ENCODE measurements around the gene NUP210L. TPM values are rescaled to one million over a fixed set of nuclear protein-coding genes. Genes with fewer than 3 reads are reported as not detected.
A peak's percentile ranks its signal among the peaks of the same experiment; 100 is the strongest.

NUP210L gene
- total RNA-seq, 2 donors from 2014 or later, result 0.07 to 0.11 TPM

DNA sequence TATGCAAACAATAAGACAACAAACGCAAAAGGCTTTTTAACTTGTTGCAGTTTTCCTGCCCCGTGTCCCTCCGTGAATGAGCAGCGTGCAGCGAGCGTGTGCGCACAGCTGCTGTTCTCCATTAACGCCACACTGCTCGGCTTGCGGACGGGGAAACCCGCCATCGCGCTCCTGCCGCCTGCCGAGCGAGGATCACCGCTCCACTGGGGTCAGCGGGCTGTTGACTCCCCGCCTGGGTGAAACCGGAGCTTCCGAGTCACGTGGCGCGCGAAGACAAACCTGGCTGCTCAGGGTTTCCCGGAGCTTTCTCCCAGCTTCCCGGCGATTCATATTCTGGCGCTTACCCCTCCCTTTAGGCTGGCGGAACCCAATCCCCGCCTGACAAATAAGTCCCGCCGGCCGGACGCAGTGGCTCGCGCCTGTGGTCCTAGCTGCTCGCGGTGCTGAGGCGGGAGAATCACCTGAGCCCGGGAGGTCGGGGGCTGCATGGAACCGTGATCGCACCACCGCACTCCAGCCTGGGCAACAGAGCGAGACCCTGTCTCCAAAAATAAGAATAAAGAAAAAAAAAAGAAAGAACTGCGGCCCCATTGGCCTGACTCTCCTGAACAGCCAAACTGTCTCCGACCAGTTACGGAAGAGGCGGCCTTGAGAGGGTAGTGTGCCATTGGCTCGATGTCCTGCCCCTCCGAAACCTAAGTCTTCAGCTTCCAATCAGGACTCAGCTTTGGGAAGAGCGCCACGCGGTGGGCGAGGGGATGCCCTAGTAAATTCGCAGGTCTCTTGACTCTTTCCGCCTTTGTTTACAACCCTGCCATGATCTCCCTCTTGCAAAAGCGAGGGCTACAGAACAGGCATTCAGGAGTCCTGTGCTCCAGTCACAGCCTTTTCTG is 187.5 kb downstream of the NUP210L start, which contains the start of gene CREB3L4:
CREB3L4 (plus strand) TSS at position 796 of the 893 bp plus-strand sequence. CDS start 624 bp downstream, outside the sequence.
- peak within 1 kb of the TSS; percentile 76 for H3K9ac ChIP-seq (ENCODE audit: extremely low read depth, low read length, poor library complexity, severe bottlenecking)
- no peaks in the 10 kb centered on the region for H3K9me3 Mint-ChIP-seq
- peak within 1 kb of the TSS; percentile 96 for H3K27ac Mint-ChIP-seq
- peak within 1 kb of the TSS; percentile 89 for H3K4me3 Mint-ChIP-seq
- H3K9me3 ChIP-seq (ENCODE audit: control insufficient read depth, low read length), result no peaks in the 10 kb centered on the region
- H3K27ac ChIP-seq (ENCODE audit: low read depth, low read length), result peak within 1 kb of the TSS; percentile 97
- whole genome bisulfite sequencing, 2 experiments (ENCODE audit: insufficient coverage in 1 of 2, insufficient read length in 1 of 2), result 0 to 2% methylated on average over 53 to 60 of the region's 60 CpGs
- no peaks in the 10 kb centered on the region for H3K4me1 ChIP-seq (ENCODE audit: control insufficient read depth, insufficient read depth, low read length)
- H3K36me3 Mint-ChIP-seq (ENCODE audit: low read depth), result peaks cover 6% of the 10 kb centered on the region
- DNase-seq, result peak; percentile 97
- H3K27me3 ChIP-seq (ENCODE audit: control insufficient read depth, insufficient read depth, low read length, poor library complexity, severe bottlenecking), result no peaks in the 10 kb centered on the region
- H3K4me1 Mint-ChIP-seq, result peaks cover 28% of the 10 kb centered on the region
- no peaks in the 10 kb centered on the region for H3K27me3 Mint-ChIP-seq (ENCODE audit: insufficient read depth)
- TF ChIP-seq, protein P1, sequence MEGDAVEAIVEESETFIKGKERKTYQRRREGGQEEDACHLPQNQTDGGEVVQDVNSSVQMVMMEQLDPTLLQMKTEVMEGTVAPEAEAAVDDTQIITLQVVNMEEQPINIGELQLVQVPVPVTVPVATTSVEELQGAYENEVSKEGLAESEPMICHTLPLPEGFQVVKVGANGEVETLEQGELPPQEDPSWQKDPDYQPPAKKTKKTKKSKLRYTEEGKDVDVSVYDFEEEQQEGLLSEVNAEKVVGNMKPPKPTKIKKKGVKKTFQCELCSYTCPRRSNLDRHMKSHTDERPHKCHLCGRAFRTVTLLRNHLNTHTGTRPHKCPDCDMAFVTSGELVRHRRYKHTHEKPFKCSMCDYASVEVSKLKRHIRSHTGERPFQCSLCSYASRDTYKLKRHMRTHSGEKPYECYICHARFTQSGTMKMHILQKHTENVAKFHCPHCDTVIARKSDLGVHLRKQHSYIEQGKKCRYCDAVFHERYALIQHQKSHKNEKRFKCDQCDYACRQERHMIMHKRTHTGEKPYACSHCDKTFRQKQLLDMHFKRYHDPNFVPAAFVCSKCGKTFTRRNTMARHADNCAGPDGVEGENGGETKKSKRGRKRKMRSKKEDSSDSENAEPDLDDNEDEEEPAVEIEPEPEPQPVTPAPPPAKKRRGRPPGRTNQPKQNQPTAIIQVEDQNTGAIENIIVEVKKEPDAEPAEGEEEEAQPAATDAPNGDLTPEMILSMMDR (conservative IDR thresholded peaks at IDR 0.05), result peak; percentile 63
- no peaks in the 10 kb centered on the region for H3K36me3 ChIP-seq (ENCODE audit: control insufficient read depth, insufficient read depth, low read length)
- peak within 1 kb of the TSS; percentile 97 for H3K4me3 ChIP-seq (ENCODE audit: low read length)

DNA sequence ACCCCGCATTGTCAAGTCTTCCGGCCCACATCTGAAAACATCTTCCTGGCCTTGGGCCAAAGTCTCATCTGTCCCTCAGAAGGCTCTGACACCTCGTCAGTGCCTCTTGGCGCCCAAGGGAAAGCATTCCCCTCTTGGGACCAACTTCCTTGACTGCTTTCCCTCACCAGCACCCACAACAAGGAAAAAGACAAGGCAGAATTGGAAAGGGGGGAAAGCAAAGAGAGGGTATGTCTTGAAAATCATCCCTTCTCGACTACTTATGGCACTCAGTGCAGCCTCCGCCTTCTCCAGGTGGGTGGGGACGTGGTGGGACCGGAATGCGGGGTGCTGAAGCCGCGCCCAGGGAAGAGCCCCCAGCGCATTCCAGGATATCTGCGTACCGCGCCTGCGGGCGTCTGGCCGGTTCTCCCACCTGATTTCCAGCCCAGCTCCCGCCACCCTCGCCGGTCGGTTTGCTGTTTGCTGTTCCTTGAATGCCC is 191.0 kb downstream of the NUP210L start:
- Histone ChIP-seq H3K4me1 (ENCODE audit: control insufficient read depth, insufficient read depth, low read length) (no peaks in the 10 kb centered on the region), H3K4me3 (ENCODE audit: low read length) (peak overlapping the region; percentile 99), H3K27me3 (ENCODE audit: control insufficient read depth, insufficient read depth, low read length, poor library complexity, severe bottlenecking) (no peaks in the 10 kb centered on the region), H3K27ac (ENCODE audit: low read depth, low read length) (peak overlapping the region; percentile 96), H3K9ac (ENCODE audit: extremely low read depth, low read length, poor library complexity, severe bottlenecking) (peak overlapping the region; percentile 99), H3K36me3 (ENCODE audit: control insufficient read depth, insufficient read depth, low read length) (peaks cover 19% of the 10 kb centered on the region), H3K9me3 (ENCODE audit: control insufficient read depth, low read length) (no peaks in the 10 kb centered on the region)
- TF ChIP-seq, protein P1 (conservative IDR thresholded peaks at IDR 0.05), result no peak
- Mint-ChIP-seq H3K27ac (peak overlapping the region; percentile 99), H3K27me3 (ENCODE audit: insufficient read depth) (no peaks in the 10 kb centered on the region), H3K36me3 (ENCODE audit: low read depth) (peaks cover 27% of the 10 kb centered on the region), H3K9me3 (no peaks in the 10 kb centered on the region), H3K4me1 (peaks cover 40% of the 10 kb centered on the region), H3K4me3 (peak overlapping the region; percentile 89)
- peak; percentile 91 for DNase-seq
- WGBS, 2 experiments (ENCODE audit: insufficient coverage in 1 of 2, insufficient read length in 1 of 2), result 0% methylated on average over 6 to 22 of the region's 22 CpGs

DNA sequence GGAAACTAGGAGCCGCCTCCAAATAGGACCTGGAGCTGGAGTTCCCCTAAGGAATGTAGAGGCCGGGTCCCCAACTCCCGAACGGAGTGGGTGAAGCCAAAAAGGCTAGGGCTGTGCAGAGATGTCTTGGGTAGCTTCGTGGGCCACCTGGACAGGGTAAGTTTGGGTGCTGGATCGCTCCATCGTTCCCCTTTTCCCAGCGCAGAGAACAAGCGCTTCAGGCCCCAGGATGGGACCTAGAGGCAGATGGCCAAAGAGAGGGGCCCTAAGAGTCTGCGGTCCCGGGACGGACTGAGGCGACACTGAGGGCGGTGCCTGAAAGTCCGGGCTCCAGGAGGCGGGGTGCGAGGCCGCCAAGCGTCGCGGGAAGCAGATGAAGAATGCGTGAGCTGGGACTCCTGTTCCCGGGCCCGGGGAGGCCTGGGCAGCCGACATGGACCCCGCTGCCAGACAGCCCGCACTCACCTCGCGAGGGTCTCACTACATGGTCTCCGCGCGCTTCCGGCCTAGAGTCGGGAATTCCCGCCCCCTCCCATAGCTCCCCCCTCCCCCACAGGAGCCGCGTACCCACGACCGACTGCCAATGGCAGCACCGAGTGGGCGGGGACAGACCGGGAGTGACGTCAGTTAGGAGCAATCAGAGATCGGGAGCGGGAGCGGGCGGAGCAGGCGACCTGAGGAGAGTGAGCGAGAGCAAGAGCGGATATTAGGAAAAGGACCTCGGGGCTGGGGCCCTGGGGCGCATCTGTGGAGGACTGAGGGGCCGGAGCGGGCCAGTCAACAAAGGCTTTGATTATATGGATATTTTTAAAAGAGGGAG is 191.6 kb downstream of the NUP210L start, which contains the start of gene SLC39A1:
SLC39A1 (minus strand) TSS at position 508 of the 820 bp plus-strand sequence. CDS start 822 bp downstream, outside the sequence.
- peak within 1 kb of the TSS; percentile 89 for H3K4me3 Mint-ChIP-seq
- peak within 1 kb of the TSS; percentile 99 for H3K27ac Mint-ChIP-seq
- H3K4me3 ChIP-seq (ENCODE audit: low read length), result peak within 1 kb of the TSS; percentile 99
- peaks cover 27% of the 10 kb centered on the region for H3K36me3 Mint-ChIP-seq (ENCODE audit: low read depth)
- no peaks in the 10 kb centered on the region for H3K27me3 Mint-ChIP-seq (ENCODE audit: insufficient read depth)
- H3K9me3 ChIP-seq (ENCODE audit: control insufficient read depth, low read length), result no peaks in the 10 kb centered on the region
- no peaks in the 10 kb centered on the region for H3K4me1 ChIP-seq (ENCODE audit: control insufficient read depth, insufficient read depth, low read length)
- peak within 1 kb of the TSS; percentile 99 for H3K9ac ChIP-seq (ENCODE audit: extremely low read depth, low read length, poor library complexity, severe bottlenecking)
- no peaks in the 10 kb centered on the region for H3K27me3 ChIP-seq (ENCODE audit: control insufficient read depth, insufficient read depth, low read length, poor library complexity, severe bottlenecking)
- peaks cover 19% of the 10 kb centered on the region for H3K36me3 ChIP-seq (ENCODE audit: control insufficient read depth, insufficient read depth, low read length)
- peaks cover 39% of the 10 kb centered on the region for H3K4me1 Mint-ChIP-seq
- WGBS, 2 experiments (ENCODE audit: insufficient coverage in 1 of 2, insufficient read length in 1 of 2), result 0% methylated on average over 29 to 54 of the region's 54 CpGs
- no peaks in the 10 kb centered on the region for H3K9me3 Mint-ChIP-seq
- peak within 1 kb of the TSS; percentile 96 for H3K27ac ChIP-seq (ENCODE audit: low read depth, low read length)
- peak; percentile 100 for DNase-seq
- TF ChIP-seq, protein P1 (conservative IDR thresholded peaks at IDR 0.05), result no peak

All from endodermal cell (in vitro differentiated cells).